ENCODE results near the gene SORCS2.

SORCS2 gene

GRCh38 chr4:7390906-7391636, 198.7 kb downstream of the SORCS2 start:
- H3K79me2 ChIP-seq (ENCODE audit: control insufficient read depth, low read length), result no peaks in the 10 kb centered on the region
- H3K4me2 ChIP-seq (ENCODE audit: low read length), result no peak overlapping the region
- TF ChIP-seq EZH2phosphoT487 (IDR thresholded peaks at IDR 0.05; ENCODE audit: borderline replicate concordance, low read length) (no peak), CTCF (IDR thresholded peaks at IDR 0.05; ENCODE audit: low read depth, low read length, poor library complexity, severe bottlenecking) (no peak)
- no peak overlapping the region for H3K27ac ChIP-seq (ENCODE audit: low read depth, low read length)
- peaks cover 10% of the 10 kb centered on the region for H3K4me1 ChIP-seq (ENCODE audit: control insufficient read depth, low read length)
- no peak overlapping the region for H3K4me3 ChIP-seq (ENCODE audit: low read length)
- H3K9me2 ChIP-seq (replicated peaks; ENCODE audit: control insufficient read depth, low read length), result no peaks in the 10 kb centered on the region
- no peaks in the 10 kb centered on the region for H3K27me3 ChIP-seq (ENCODE audit: control insufficient read depth, low read length)
- peaks cover 7% of the 10 kb centered on the region; the same call in 1 of the 2 replicates for H3K9me3 ChIP-seq (ENCODE audit: control insufficient read depth, insufficient read depth, low read length)
- H4K20me1 ChIP-seq (ENCODE audit: control insufficient read depth, insufficient read depth, low read depth, low read length), result no peaks in the 10 kb centered on the region
- H3F3A ChIP-seq (ENCODE audit: control insufficient read depth, insufficient read depth), result no peaks in the 10 kb centered on the region
- no peaks in the 10 kb centered on the region for H3K36me3 ChIP-seq (ENCODE audit: control insufficient read depth, low read length)

GRCh38 chr4:7391637-7392437, 199.5 kb downstream of the SORCS2 start:
- H3K27me3 ChIP-seq (ENCODE audit: control insufficient read depth, low read length), result no peaks in the 10 kb centered on the region
- H3K79me2 ChIP-seq (ENCODE audit: control insufficient read depth, low read length), result no peaks in the 10 kb centered on the region
- H3K4me1 ChIP-seq (ENCODE audit: control insufficient read depth, low read length), result peaks cover 10% of the 10 kb centered on the region
- H3K9me3 ChIP-seq (ENCODE audit: control insufficient read depth, insufficient read depth, low read length), result peaks cover 7% of the 10 kb centered on the region; the same call in 1 of the 2 replicates
- H3K36me3 ChIP-seq (ENCODE audit: control insufficient read depth, low read length), result no peaks in the 10 kb centered on the region
- H4K20me1 ChIP-seq (ENCODE audit: control insufficient read depth, insufficient read depth, low read depth, low read length), result no peaks in the 10 kb centered on the region
- H3K9me2 ChIP-seq (replicated peaks; ENCODE audit: control insufficient read depth, low read length), result no peaks in the 10 kb centered on the region
- H3K27ac ChIP-seq (ENCODE audit: low read depth, low read length), result no peak overlapping the region
- H3K4me2 ChIP-seq (ENCODE audit: low read length), result no peak overlapping the region
- TF ChIP-seq CTCF (IDR thresholded peaks at IDR 0.05; ENCODE audit: low read depth, low read length, poor library complexity, severe bottlenecking) (no peak), EZH2phosphoT487 (IDR thresholded peaks at IDR 0.05; ENCODE audit: borderline replicate concordance, low read length) (no peak)
- no peaks in the 10 kb centered on the region for H3F3A ChIP-seq (ENCODE audit: control insufficient read depth, insufficient read depth)
- H3K4me3 ChIP-seq (ENCODE audit: low read length), result no peak overlapping the region

- no peak for TF ChIP-seq EZH2phosphoT487 (IDR thresholded peaks at IDR 0.05; ENCODE audit: borderline replicate concordance, low read length)
- TF ChIP-seq CTCF (IDR thresholded peaks at IDR 0.05; ENCODE audit: low read depth, low read length, poor library complexity, severe bottlenecking), result no peak
- Histone ChIP-seq H3K4me3 (ENCODE audit: low read length) (no peak overlapping the region), H3K79me2 (ENCODE audit: control insufficient read depth, low read length) (no peaks in the 10 kb centered on the region), H3K36me3 (ENCODE audit: control insufficient read depth, low read length) (no peaks in the 10 kb centered on the region), H3K9me3 (ENCODE audit: control insufficient read depth, insufficient read depth, low read length) (peaks cover 2% of the 10 kb centered on the region; the same call in 1 of the 2 replicates), H3F3A (ENCODE audit: control insufficient read depth, insufficient read depth) (no peaks in the 10 kb centered on the region), H3K9me2 (replicated peaks; ENCODE audit: control insufficient read depth, low read length) (no peaks in the 10 kb centered on the region), H3K27me3 (ENCODE audit: control insufficient read depth, low read length) (no peaks in the 10 kb centered on the region), H4K20me1 (ENCODE audit: control insufficient read depth, insufficient read depth, low read depth, low read length) (no peaks in the 10 kb centered on the region), H3K4me1 (ENCODE audit: control insufficient read depth, low read length) (peaks cover 10% of the 10 kb centered on the region), H3K4me2 (ENCODE audit: low read length) (no peak overlapping the region), H3K27ac (ENCODE audit: low read depth, low read length) (no peak overlapping the region)
Measured at GRCh38 chr4:7392438-7393421, 200.4 kb downstream of the SORCS2 start.

Data from DOHH2 (cell line).